ENCODE measurements around the gene EPHB2.

Gene EPHB2

DNA sequence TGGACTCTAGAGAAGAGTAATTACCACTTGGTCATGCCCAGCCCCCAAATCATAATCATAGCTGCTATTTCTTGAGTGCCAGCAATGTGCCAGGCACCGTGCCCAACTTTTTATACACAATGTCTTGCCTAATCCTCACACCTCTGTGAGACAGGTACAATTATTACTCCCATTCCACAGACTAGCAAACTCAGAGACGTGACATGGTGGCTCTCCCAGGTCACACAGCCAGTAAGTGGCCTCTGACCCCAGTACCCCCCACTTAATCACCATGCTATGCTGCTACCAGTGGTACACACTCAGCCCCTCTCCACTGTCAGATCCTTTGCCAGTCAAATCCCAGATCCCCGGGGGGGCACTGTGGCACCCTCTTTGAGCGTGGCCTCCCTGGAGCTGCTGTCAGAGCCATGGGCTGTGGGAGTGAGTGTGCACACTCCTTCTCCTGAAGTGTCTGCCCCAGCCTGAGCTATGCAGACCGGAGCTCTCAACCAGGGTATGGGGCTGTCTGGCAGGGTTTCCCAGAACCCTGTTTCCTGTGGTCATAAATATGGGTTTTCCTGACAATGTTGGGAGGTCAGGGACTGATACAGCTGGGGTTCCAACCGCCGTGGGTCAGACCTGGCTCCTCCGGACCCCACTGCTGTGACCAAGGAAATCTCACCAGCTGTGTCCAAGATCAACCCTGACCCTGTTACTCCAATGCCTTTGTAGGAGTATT is 210.3 kb downstream of the EPHB2 start (continued):
- TF ChIP-seq, protein P1, sequence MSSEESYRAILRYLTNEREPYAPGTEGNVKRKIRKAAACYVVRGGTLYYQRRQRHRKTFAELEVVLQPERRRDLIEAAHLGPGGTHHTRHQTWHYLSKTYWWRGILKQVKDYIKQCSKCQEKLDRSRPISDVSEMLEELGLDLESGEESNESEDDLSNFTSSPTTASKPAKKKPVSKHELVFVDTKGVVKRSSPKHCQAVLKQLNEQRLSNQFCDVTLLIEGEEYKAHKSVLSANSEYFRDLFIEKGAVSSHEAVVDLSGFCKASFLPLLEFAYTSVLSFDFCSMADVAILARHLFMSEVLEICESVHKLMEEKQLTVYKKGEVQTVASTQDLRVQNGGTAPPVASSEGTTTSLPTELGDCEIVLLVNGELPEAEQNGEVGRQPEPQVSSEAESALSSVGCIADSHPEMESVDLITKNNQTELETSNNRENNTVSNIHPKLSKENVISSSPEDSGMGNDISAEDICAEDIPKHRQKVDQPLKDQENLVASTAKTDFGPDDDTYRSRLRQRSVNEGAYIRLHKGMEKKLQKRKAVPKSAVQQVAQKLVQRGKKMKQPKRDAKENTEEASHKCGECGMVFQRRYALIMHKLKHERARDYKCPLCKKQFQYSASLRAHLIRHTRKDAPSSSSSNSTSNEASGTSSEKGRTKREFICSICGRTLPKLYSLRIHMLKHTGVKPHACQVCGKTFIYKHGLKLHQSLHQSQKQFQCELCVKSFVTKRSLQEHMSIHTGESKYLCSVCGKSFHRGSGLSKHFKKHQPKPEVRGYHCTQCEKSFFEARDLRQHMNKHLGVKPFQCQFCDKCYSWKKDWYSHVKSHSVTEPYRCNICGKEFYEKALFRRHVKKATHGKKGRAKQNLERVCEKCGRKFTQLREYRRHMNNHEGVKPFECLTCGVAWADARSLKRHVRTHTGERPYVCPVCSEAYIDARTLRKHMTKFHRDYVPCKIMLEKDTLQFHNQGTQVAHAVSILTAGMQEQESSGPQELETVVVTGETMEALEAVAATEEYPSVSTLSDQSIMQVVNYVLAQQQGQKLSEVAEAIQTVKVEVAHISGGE (tag by site-specific recombination; conservative IDR thresholded peaks at IDR 0.05; ENCODE audit: low read depth) = no peak
- TF ChIP-seq ZNF585B (tag by site-specific recombination; IDR thresholded peaks at IDR 0.05) = no peak
- TF ChIP-seq, protein P2, sequence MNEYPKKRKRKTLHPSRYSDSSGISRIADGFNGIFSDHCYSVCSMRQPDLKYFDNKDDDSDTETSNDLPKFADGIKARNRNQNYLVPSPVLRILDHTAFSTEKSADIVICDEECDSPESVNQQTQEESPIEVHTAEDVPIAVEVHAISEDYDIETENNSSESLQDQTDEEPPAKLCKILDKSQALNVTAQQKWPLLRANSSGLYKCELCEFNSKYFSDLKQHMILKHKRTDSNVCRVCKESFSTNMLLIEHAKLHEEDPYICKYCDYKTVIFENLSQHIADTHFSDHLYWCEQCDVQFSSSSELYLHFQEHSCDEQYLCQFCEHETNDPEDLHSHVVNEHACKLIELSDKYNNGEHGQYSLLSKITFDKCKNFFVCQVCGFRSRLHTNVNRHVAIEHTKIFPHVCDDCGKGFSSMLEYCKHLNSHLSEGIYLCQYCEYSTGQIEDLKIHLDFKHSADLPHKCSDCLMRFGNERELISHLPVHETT (tag by site-specific recombination; IDR thresholded peaks at IDR 0.05) = no peak
- no peak for TF ChIP-seq ZNF155 (tag by site-specific recombination; IDR thresholded peaks at IDR 0.05)
- TF ChIP-seq MYNN (tag by site-specific recombination; IDR thresholded peaks at IDR 0.05; ENCODE audit: borderline replicate concordance) = no peak
- no peak for TF ChIP-seq ZNF600 (tag by site-specific recombination; IDR thresholded peaks at IDR 0.05)

DNA sequence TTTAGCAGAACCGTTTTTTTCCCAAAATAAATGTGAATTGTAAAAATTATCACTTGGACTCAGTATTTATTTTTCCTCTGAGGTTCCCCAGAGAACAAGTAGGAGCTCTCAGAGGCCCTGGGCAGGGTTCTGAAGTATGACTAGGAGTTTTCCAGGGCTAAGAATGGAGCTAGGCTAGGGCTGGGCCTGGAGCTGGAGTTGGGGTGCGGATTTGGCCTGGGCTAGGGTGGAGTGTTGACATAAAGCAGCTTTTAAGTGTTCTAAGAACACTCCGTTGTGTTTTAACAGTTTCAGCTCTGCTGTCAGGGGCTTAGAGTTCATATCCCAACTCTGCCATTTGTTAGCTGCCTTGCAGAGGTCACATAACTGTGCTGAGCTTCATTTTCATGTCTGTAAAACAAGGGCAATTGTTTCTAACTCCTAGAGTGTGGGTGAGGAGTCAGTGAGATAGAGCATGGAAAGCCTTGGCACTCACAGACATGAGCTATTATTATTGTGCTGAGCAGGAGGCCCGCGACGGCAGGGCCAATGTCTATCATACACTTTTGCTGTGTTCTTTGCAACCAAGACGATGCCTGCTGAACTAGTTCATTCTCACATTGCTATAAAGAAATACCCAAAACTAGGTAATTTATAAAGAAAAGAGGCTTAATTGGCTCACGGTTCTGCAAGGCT is 210.9 kb downstream of the EPHB2 start:
- Histone ChIP-seq H3K27ac (ENCODE audit: extremely low read depth, low read depth, low read length) (no peak overlapping the region), H3K36me3 (ENCODE audit: control insufficient read depth in 2 of 2, insufficient read depth in 1 of 2, low read length in 2 of 2) (no peaks in the 10 kb centered on the region), H3K4me1 (ENCODE audit: control insufficient read depth, insufficient read depth, low read length) (no peaks in the 10 kb centered on the region), H3K4me3 (ENCODE audit: low read depth, low read length) (no peak overlapping the region), H3K9me3 (ENCODE audit: control insufficient read depth, insufficient read depth, low read depth, low read length) (no peaks in the 10 kb centered on the region)
- TF ChIP-seq, protein P3, sequence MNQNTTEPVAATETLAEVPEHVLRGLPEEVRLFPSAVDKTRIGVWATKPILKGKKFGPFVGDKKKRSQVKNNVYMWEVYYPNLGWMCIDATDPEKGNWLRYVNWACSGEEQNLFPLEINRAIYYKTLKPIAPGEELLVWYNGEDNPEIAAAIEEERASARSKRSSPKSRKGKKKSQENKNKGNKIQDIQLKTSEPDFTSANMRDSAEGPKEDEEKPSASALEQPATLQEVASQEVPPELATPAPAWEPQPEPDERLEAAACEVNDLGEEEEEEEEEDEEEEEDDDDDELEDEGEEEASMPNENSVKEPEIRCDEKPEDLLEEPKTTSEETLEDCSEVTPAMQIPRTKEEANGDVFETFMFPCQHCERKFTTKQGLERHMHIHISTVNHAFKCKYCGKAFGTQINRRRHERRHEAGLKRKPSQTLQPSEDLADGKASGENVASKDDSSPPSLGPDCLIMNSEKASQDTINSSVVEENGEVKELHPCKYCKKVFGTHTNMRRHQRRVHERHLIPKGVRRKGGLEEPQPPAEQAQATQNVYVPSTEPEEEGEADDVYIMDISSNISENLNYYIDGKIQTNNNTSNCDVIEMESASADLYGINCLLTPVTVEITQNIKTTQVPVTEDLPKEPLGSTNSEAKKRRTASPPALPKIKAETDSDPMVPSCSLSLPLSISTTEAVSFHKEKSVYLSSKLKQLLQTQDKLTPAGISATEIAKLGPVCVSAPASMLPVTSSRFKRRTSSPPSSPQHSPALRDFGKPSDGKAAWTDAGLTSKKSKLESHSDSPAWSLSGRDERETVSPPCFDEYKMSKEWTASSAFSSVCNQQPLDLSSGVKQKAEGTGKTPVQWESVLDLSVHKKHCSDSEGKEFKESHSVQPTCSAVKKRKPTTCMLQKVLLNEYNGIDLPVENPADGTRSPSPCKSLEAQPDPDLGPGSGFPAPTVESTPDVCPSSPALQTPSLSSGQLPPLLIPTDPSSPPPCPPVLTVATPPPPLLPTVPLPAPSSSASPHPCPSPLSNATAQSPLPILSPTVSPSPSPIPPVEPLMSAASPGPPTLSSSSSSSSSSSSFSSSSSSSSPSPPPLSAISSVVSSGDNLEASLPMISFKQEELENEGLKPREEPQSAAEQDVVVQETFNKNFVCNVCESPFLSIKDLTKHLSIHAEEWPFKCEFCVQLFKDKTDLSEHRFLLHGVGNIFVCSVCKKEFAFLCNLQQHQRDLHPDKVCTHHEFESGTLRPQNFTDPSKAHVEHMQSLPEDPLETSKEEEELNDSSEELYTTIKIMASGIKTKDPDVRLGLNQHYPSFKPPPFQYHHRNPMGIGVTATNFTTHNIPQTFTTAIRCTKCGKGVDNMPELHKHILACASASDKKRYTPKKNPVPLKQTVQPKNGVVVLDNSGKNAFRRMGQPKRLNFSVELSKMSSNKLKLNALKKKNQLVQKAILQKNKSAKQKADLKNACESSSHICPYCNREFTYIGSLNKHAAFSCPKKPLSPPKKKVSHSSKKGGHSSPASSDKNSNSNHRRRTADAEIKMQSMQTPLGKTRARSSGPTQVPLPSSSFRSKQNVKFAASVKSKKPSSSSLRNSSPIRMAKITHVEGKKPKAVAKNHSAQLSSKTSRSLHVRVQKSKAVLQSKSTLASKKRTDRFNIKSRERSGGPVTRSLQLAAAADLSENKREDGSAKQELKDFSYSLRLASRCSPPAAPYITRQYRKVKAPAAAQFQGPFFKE (tag by site-specific recombination; IDR thresholded peaks at IDR 0.05; ENCODE audit: borderline replicate concordance) = no peak
- TF ChIP-seq ZFP3 (tag by site-specific recombination; IDR thresholded peaks at IDR 0.05; ENCODE audit: low read depth) = peak; percentile 79
- ChIA-PET POLR2A (no interaction called here), CTCF (interaction anchor here (0.6 to 1.6 kb wide), 7 partner anchors 9 to 479 kb away, joined by 3 to 5 read pairs (median 3); no protein-coding TSS in a partner anchor)

DNA sequence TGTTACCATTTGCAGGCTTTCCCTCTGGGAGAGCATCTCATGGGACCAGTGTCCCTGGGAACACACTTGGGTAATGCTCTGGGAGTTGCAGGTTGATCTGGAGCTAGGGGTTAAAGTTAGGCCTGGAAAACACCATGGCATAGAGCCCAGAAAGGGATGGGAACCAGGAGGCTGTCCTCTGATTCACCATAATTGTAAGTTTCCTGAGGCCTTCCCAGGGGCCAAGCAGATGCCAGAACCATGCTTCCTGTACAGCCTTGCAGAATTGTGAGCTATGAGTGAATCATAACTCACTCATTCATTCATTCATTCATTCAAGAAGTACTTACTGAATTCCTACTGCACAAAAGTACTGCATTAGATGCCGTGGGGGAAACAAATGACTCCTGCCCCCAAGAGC is 212.0 kb downstream of the EPHB2 start:
- Histone ChIP-seq H3K4me3 (ENCODE audit: low read depth, low read length) (no peak overlapping the region), H3K4me1 (ENCODE audit: control insufficient read depth, insufficient read depth, low read length) (no peaks in the 10 kb centered on the region), H3K36me3 (ENCODE audit: control insufficient read depth in 2 of 2, insufficient read depth in 1 of 2, low read length in 2 of 2) (no peaks in the 10 kb centered on the region), H3K9me3 (ENCODE audit: control insufficient read depth, insufficient read depth, low read depth, low read length) (no peaks in the 10 kb centered on the region), H3K27ac (ENCODE audit: extremely low read depth, low read depth, low read length) (no peak overlapping the region)
- ChIA-PET POLR2A (no interaction called here), CTCF (interaction anchor here (0.6 to 1.6 kb wide), 3 partner anchors 34 to 281 kb away, joined by 3 to 6 read pairs (median 4); no protein-coding TSS in a partner anchor)
- TF ChIP-seq YY1 (tag by site-specific recombination; IDR thresholded peaks at IDR 0.05) (no peak), ZBTB20 (tag by site-specific recombination; IDR thresholded peaks at IDR 0.05) (no peak), ZNF223 (tag by site-specific recombination; IDR thresholded peaks at IDR 0.05) (no peak), ZNF19 (tag by site-specific recombination; IDR thresholded peaks at IDR 0.05; ENCODE audit: low read depth) (no peak), ZNF138 (tag by site-specific recombination; IDR thresholded peaks at IDR 0.05; ENCODE audit: borderline replicate concordance) (no peak), ZNF792 (tag by site-specific recombination; IDR thresholded peaks at IDR 0.05) (no peak), ZNF707 (tag by site-specific recombination; IDR thresholded peaks at IDR 0.05) (no peak), TCF7L2 (IDR thresholded peaks at IDR 0.05; ENCODE audit: borderline replicate concordance, low read depth, low read length) (no peak), SCRT2 (tag by site-specific recombination; IDR thresholded peaks at IDR 0.05) (no peak), ZNF423 (tag by site-specific recombination; IDR thresholded peaks at IDR 0.05) (no peak)
- TF ChIP-seq, protein P4, sequence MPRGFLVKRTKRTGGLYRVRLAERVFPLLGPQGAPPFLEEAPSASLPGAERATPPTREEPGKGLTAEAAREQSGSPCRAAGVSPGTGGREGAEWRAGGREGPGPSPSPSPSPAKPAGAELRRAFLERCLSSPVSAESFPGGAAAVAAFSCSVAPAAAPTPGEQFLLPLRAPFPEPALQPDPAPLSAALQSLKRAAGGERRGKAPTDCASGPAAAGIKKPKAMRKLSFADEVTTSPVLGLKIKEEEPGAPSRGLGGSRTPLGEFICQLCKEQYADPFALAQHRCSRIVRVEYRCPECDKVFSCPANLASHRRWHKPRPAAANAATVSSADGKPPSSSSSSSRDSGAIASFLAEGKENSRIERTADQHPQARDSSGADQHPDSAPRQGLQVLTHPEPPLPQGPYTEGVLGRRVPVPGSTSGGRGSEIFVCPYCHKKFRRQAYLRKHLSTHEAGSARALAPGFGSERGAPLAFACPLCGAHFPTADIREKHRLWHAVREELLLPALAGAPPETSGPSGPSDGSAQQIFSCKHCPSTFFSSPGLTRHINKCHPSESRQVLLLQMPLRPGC (tag by site-specific recombination; IDR thresholded peaks at IDR 0.05) = no peak

Measured in HEK293 (cell line).